ENCODE results near the gene AFP. TPM values are rescaled to one million over a fixed set of nuclear protein-coding genes. Genes with fewer than 3 reads are reported as not detected.

The AFP gene
- polyA plus RNA-seq, 1 donor, result not detected

GRCh38 chr4:73458184-73459047 lies 22.4 kb downstream of the AFP start:
- no peak for DNase-seq (ENCODE audit: low read depth)

- DNase-seq (ENCODE audit: low read depth), result no peak
These were observed 23.0 kb downstream of the AFP start for GRCh38 chr4:73459048-73459421.

GRCh38 chr4:73460913-73461522 lies 25.0 kb downstream of the AFP start:
- DNase-seq (ENCODE audit: low read depth), result no peak

GRCh38 chr4:73468170-73468569 lies 32.1 kb downstream of the AFP start:
- no peak for DNase-seq (ENCODE audit: low read depth)

GRCh38 chr4:73470728-73471127 lies 34.7 kb downstream of the AFP start:
- no peak for DNase-seq (ENCODE audit: low read depth)

- DNase-seq (ENCODE audit: low read depth), result no peak
These were observed 41.2 kb downstream of the AFP start for GRCh38 chr4:73477176-73477575.

- no peak for DNase-seq (ENCODE audit: low read depth)
These were observed 43.3 kb downstream of the AFP start for GRCh38 chr4:73479323-73479722.

GRCh38 chr4:73481358-73481757 lies 45.3 kb downstream of the AFP start, which contains the start of gene AFM:
AFM (plus strand) TSS chr4:73481745; CDS start chr4:73481776, 31 bp downstream.
- no peak for DNase-seq (ENCODE audit: low read depth)

GRCh38 chr4:73485085-73485484 lies 49.1 kb downstream of the AFP start:
- DNase-seq (ENCODE audit: low read depth), result no peak

- no peak for DNase-seq (ENCODE audit: low read depth)
These were observed 49.6 kb downstream of the AFP start for GRCh38 chr4:73485596-73485995.

- DNase-seq (ENCODE audit: low read depth), result no peak
These were observed 50.5 kb downstream of the AFP start for GRCh38 chr4:73486497-73486896.

- no peak for DNase-seq (ENCODE audit: low read depth)
These were observed 51.2 kb downstream of the AFP start for GRCh38 chr4:73487233-73487632.

GRCh38 chr4:73499996-73500765 lies 64.2 kb downstream of the AFP start:
- no peak for DNase-seq (ENCODE audit: low read depth)

- DNase-seq (ENCODE audit: low read depth), result no peak
These were observed 65.7 kb downstream of the AFP start for GRCh38 chr4:73501664-73502265.

- DNase-seq (ENCODE audit: low read depth), result no peak
These were observed 69.5 kb downstream of the AFP start for GRCh38 chr4:73505567-73505966.

Other genes with a start within 250 kb of the AFP start
- 46.3 TPM for gene ANKRD17, start 177.4 kb upstream of the AFP start, polyA plus RNA-seq (ENCODE audit: insufficient read length)
- gene ALB, start 31.9 kb upstream of the AFP start, polyA plus RNA-seq (ENCODE audit: insufficient read length), result 0.96 TPM
- not detected for gene AFM, start 45.5 kb downstream of the AFP start, polyA plus RNA-seq (ENCODE audit: insufficient read length)
- gene RASSF6, start 184.2 kb downstream of the AFP start, polyA plus RNA-seq (ENCODE audit: insufficient read length), result not detected